ENCODE data around the gene EFCC1.

- TF ChIP-seq POLR2A (IDR thresholded peaks at IDR 0.05) (no peak), CTCF (IDR thresholded peaks at IDR 0.05) (no peak)
These were observed 62.9 kb downstream of the EFCC1 start for GRCh38 chr3:129063841-129064482.
